NCI-H510A treated with DMSO at 0.1 percent for 48 hours (cell line): ENCODE results near the gene RAD51B.
"Not testable (repeated sequence)": the region's sequence is repeated elsewhere in the genome, so short reads cannot be mapped to it uniquely, and the experiment has no call there.

Experiments used
- DNase-seq: peaks from one replicate; lab custom pipeline; 2025; lab: John Stamatoyannopoulos, UW

The RAD51B gene

DNA sequence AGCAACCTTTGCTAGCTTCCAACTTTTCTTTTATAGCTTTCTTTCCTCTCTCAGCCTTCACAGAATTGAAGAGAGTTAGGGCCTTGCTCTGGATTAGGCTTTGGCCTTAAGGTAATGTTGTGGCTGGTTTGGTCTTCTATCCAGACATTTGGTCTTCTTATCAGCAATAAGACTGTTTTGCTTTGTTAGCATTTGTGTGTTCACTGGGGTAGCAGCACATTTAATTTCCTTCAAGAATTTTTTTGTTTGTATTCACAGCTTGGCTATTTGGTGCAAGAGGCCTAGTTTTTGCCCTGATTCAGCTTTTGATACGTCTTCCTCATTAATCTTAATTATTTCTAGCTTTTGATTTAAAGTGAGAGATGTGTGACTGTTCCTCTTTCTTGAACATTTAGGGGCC lies 130.8 kb downstream of the RAD51B start:
- no peak for DNase-seq

DNA sequence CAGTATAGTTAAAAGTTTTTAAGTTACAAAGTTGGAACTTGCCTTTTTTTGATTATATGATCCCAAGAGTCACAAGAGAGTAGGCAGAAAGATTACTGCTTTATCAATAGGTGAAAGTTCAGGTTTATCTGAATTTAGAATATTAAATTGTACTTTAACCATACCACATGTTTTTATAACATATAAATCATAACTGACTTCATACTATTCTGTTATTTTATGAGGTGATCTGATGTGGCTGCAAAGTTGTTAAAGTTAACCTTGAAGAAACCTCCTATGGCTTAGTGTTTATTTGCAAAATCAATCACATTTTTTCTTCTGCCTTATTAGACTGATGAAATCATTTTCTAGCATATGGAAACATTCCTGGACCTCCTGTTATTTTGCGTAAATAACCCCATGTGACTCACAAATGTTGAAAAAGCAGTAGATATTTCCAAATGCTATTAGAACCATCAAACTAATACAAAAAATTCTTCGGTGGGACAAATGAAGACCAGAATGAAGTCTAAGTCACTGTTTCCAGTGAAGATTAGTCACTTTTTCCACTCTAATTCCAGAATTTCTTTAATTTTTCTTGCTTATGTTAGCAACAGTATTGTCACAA lies 132.1 kb downstream of the RAD51B start:
- no peak for DNase-seq

DNA sequence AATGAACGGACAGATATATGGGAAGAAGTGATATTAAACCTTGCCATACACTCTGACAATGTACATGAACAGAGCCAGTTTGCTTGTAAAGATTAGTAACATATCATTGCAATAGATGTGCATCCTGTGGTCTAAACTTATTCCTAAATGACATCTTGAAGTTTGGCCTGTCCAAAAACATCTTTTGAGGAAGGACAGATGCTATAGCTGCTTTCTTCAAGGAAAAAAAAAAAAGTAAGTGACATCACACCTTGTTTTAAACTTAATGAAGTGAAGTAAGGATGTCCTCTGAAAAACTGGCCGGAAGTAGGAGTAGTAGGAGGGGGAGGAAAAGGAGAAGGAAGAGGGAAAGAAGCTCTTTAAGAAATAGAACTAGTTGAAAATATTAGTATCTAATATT lies 132.8 kb downstream of the RAD51B start:
- DNase-seq = no peak

GRCh38 chr14:67952786-67953185 lies 133.2 kb downstream of the RAD51B start:
- DNase-seq = no peak

GRCh38 chr14:67955261-67955660 lies 135.7 kb downstream of the RAD51B start:
- no peak for DNase-seq

DNA sequence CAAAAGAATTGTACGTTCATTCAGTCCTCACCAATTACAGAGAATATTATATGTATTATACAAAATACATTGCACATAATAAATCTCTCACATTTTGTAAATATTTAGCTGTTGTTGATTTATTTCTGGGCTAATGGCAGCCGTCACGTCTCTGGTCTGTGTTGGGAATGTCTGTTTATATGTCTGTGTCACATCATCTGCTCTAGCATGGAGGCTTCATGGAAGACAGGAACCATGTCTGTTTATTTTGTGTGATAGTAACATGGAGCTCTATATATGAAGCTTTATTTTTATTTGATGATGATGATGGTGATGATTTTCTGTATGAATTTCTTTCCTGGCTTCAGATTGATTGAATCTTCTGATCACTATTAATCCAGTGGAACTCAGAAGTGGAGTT lies 138.4 kb downstream of the RAD51B start:
- DNase-seq = no peak

DNA sequence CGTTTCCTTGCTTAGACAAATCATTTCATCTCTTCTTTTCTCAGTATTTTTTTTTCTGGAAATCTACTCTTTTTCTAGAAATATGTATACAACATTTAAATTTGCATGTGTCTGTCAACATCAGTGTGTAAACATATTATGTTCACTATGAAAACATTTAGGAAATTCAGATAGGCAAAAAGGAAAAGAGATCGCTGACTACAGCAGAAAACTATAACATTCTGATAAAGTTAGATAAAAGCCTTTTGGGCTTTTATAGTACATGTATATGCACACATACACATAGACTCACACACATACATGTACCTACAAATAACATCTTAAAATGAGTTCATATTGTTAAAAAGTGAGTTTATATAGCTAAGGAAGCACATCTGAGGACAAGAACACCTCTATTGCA lies 142.1 kb downstream of the RAD51B start:
- no peak for DNase-seq

DNA sequence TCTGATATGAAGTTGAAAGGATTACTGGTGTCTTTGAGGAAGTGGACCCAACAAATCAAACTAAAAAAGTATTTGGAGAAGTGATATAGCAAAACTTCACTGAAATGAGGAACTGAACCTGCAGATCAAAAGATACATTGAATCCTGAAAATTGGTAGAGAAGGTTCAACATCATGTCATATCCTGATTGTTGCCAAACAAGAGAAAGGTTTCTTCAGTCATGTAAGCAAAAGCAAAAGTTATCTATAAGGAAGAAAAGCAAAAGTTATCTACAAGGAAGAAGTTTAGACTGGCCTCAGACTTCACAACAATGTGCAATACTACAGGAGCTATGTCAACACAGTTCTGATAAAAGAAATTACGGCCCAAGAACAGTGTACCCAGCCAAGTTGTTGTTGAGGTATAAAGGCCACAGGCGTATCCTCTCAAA lies 142.7 kb downstream of the RAD51B start:
- no peak for DNase-seq

DNA sequence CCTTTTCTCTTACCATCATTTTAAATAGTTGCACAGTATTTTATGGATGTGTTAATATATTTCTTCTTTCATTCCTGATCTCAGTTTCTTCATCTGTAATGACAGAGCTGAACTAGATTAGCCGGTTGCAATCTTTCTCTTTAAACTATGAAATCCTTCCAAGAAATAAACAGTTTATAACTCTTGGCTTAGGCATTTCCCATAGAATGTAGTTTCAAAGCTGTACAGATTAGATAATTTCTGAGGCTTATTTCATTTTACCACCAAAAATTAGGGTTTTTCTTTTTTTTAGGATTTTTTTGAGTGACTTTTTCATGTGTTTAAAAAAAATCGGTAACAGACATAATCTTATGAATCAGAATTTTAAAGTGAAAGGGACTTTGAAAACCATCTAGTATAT lies 144.0 kb downstream of the RAD51B start:
- no peak for DNase-seq

- DNase-seq = no peak
Measured at GRCh38 chr14:67963960-67964812, 144.6 kb downstream of the RAD51B start.

DNA sequence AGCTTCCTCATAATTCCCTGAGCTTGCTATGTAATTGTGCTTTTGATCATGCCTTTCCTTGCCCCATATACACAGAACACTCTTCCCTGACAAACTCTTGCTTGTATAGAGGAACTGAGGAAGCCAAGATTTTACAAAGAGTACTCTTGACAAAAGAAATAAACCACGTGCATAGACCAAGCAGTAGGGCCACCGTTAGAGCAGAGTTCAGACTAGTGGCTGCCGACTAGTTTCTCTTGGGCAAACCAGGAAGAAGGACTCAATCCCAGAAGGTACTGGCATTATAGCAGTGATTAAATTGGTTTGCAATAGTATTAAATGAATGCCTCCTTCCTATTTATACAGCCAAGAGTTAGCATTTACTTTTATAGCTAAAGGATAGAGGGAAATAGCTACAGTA lies 146.1 kb downstream of the RAD51B start:
- no peak for DNase-seq

- no peak for DNase-seq
Measured at GRCh38 chr14:67967206-67967605, 147.6 kb downstream of the RAD51B start.

DNA sequence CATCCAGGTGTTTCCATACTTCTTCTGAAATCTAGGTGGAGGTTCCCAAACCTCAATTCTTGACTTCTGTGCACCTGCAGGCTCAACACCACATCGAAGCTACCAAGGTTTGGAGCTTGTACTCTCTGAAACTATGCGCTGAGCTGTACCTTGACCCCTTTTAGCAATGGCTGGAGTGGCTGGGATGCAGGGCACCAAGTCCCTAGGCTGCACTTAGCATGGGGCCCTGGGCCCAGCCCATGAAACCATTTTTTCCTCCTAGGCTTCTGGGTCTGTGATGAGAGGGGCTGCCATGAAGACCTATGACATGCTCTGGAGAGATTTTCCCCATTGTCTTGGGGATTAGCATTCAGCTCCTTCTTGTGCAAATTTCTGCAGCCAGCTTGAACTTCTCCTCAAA lies 148.4 kb downstream of the RAD51B start:
- not testable (repeated sequence) for DNase-seq

- DNase-seq = no peak
Measured at GRCh38 chr14:67970923-67971322, 151.3 kb downstream of the RAD51B start.

DNA sequence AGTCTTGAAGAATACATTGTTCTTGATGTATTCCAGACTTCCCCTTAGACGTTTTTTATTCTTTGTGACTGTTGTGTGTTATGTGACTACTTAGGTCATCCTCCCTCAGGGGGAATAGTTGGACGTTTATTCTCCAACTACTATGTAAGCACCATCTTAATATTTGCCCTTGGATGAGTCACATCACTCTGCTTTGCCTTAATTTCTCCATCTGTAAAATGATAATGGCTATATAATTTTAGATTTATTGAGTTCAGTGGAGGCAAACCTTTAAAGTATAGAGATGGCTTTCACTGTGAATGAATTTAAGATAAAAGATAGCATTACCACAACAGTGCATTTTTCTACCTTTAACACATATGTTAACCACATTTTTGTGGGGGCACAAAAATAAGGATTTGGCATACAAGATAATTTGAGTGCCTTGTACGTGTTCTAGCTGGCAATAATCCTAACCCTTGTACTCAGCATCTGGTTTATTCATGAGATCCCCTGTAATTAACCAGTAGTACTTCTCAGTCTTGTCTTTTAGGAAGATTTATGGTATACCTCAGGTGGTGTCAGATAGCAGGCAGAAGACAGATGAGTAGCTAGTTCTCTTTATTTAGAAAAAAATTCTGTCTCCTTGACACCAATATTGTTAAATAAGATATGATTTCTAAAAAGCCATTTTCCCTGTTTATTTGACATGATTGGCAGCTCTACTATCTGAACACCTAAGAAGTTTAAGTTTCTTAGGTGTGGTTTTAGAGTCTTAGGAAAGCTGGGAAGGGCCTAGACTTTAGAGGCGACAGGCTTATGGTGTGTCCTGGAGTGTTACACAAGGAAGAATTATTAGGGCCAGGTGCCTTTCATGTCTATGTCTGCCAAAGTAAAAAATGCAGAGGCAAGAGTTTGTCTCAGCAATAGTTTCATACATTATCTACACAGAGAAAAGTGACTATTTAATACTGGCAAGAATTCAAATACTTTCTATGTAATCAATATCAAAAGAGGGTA lies 152.3 kb downstream of the RAD51B start:
- DNase-seq = peak; percentile 26

GRCh38 chr14:67973436-67973835 lies 153.9 kb downstream of the RAD51B start:
- no peak for DNase-seq

GRCh38 chr14:67975470-67975869 lies 155.9 kb downstream of the RAD51B start:
- DNase-seq = no peak

DNA sequence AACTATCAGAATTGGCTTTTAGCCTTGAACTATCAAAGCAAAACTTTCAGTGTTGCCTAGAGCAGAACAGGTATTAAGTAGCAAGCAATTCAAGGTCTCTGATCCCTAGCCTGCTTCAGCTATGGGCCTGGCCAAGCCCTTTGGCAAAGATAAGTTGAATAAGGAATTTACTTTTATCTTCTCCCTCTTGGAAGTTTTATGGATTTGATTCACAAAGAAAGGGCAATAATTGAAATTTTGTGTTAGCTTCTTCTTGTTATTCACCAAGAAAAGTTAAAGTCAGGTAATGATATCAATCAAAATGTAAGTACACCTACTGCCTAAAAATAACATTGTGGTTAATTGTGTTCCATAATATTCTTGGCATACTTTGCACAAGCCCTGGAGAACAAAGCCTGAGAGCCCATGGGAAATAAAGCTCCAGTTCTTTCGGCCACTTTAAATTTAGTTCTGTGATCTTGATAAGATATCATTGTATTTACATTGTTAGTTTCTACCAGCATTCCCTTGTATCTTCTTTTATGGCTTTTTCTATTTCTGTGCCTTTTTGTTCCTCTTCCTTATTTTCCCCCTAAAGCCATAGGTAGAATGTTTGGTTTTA lies 158.0 kb downstream of the RAD51B start:
- no peak for DNase-seq

GRCh38 chr14:67978749-67979148 lies 159.2 kb downstream of the RAD51B start:
- DNase-seq = no peak

DNA sequence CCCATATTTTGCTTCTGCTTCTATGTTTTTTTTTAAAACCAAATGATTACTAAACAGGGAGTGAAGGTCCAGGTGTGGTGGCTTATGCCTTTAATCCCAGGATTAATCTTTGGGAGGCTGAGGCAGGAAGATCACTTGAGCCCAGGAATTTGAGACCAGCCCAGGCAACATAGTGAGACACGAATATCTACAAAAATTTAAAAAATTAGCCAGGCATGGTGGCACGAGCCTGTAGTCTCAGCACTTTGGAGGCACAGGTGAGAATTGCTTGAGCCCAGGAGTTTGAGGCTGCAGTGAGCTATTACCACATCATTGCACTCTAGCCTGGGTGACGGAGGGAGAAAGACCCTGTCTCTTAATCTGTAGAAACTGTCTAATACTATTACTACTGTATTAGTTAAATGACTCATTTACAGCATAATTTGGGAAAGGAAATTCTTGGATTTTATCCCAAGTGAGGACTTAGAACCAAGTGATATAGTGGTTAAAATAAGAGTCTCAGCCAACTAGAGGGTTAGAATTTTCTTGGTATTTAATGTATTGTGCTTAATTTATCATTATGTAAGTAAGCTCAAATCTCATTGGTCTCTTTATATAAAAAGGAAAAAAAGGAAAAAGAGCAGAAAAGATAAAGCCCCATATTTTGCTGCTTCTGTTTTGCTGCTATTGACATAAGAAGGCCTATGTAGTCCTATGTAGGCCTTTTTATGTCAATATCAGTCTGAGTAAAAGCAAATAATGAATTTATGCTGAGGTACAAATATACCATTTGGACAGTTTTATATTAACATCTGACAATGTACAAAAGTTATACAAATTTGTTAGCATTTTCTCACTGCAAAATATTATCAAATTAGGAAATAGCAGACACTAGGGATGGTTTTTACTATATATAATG lies 163.4 kb downstream of the RAD51B start:
- DNase-seq = no peak

- DNase-seq = no peak
Measured at GRCh38 chr14:67984274-67984673, 164.7 kb downstream of the RAD51B start.
